DOHH2 (cell line): ENCODE results near the gene EIPR1.

Experiments
- H3F3A ChIP-seq: fragments of 200-600 bp; sonication (generic), shearing (Covaris generic); 2 replicates; pipeline ENCODE4 v1.6.0; 2016; ENCODE audit warnings: antibody characterized with exemption, mild to moderate bottlenecking; ENCODE audit not compliant: control insufficient read depth, insufficient read depth
- H3K27ac ChIP-seq: fragments of 200-600 bp; sonication (generic); 2 replicates; pipeline ENCODE4 v1.5.1; 2014; ENCODE audit warnings: low read depth, mild to moderate bottlenecking, low read length, moderate library complexity
- H3K27me3 ChIP-seq: fragments of 200-600 bp; sonication (generic); 2 replicates; pipeline ENCODE4 v1.6.1; 2014; ENCODE audit warnings: mild to moderate bottlenecking, low read length, mixed read lengths; ENCODE audit not compliant: control insufficient read depth
- H3K36me3 ChIP-seq: fragments of 200-600 bp; sonication (generic); 2 replicates; pipeline ENCODE4 v1.6.1; 2014; ENCODE audit warnings: mild to moderate bottlenecking, low read length, moderate library complexity, mixed read lengths; ENCODE audit not compliant: control insufficient read depth
- H3K4me1 ChIP-seq: fragments of 200-600 bp; sonication (generic); 2 replicates; pipeline ENCODE4 v1.6.1; 2014; ENCODE audit warnings: mild to moderate bottlenecking, low read length, mixed read lengths; ENCODE audit not compliant: control insufficient read depth
- H3K4me2 ChIP-seq: fragments of 200-600 bp; sonication (generic); 2 replicates; pipeline ENCODE4 v1.6.0; 2014; ENCODE audit warnings: mild to moderate bottlenecking, low read length, moderate library complexity
- H3K4me3 ChIP-seq: fragments of 200-600 bp; sonication (generic); 2 replicates; pipeline ENCODE4 v1.5.1; 2014; ENCODE audit warnings: mild to moderate bottlenecking, low read length, mixed read lengths
- H3K79me2 ChIP-seq: fragments of 200-600 bp; sonication (generic); 2 replicates; pipeline ENCODE4 v1.6.1; 2014; ENCODE audit warnings: mild to moderate bottlenecking, low read length, mixed read lengths; ENCODE audit not compliant: control insufficient read depth
- H3K9me2 ChIP-seq: fragments of 200-600 bp; sonication (generic); replicated peaks from 2 replicates; pipeline ENCODE4 v1.6.1; 2014; ENCODE audit warnings: mild to moderate bottlenecking, low read length, mixed read lengths; ENCODE audit not compliant: control insufficient read depth
- H3K9me3 ChIP-seq: fragments of 200-600 bp; sonication (generic); 2 replicates; pipeline ENCODE4 v1.6.1; 2014; ENCODE audit warnings: antibody characterized with exemption, low read length, mixed read lengths; ENCODE audit not compliant: control insufficient read depth, insufficient read depth
- H4K20me1 ChIP-seq: fragments of 200-600 bp; sonication (generic); 2 replicates; pipeline ENCODE4 v1.6.0; 2014; ENCODE audit warnings: low read depth, mild to moderate bottlenecking, antibody characterized with exemption, low read length, moderate library complexity; ENCODE audit not compliant: control insufficient read depth, insufficient read depth
- EZH2phosphoT487 ChIP-seq: fragments of 200-600 bp; sonication (generic); IDR thresholded peaks from 2 replicates; pipeline ENCODE4 v1.6.1; 2017; ENCODE audit warnings: borderline replicate concordance, mild to moderate bottlenecking, antibody characterized with exemption, low read length, moderate library complexity, mixed read lengths
- TF ChIP-seq, protein P1 (sequence below): fragments of 200-600 bp; sonication (generic); IDR thresholded peaks from one replicate; pipeline ENCODE4 v1.5.1; 2014; ENCODE audit warnings: antibody characterized with exemption, mild to moderate bottlenecking, low read depth, low read length; ENCODE audit not compliant: poor library complexity, severe bottlenecking

Gene EIPR1

GRCh38 chr2:3326182-3326537 lies 51.5 kb downstream of the EIPR1 start:
- no peaks in the 10 kb centered on the region for H4K20me1 ChIP-seq
- no peak overlapping the region for H3K4me3 ChIP-seq
- H3K79me2 ChIP-seq: no peaks in the 10 kb centered on the region
- H3F3A ChIP-seq: no peaks in the 10 kb centered on the region
- no peak overlapping the region for H3K27ac ChIP-seq
- H3K9me2 ChIP-seq: no peaks in the 10 kb centered on the region
- no peaks in the 10 kb centered on the region for H3K9me3 ChIP-seq
- peaks cover 10% of the 10 kb centered on the region for H3K36me3 ChIP-seq
- H3K4me2 ChIP-seq: no peak overlapping the region
- TF ChIP-seq, protein P1, sequence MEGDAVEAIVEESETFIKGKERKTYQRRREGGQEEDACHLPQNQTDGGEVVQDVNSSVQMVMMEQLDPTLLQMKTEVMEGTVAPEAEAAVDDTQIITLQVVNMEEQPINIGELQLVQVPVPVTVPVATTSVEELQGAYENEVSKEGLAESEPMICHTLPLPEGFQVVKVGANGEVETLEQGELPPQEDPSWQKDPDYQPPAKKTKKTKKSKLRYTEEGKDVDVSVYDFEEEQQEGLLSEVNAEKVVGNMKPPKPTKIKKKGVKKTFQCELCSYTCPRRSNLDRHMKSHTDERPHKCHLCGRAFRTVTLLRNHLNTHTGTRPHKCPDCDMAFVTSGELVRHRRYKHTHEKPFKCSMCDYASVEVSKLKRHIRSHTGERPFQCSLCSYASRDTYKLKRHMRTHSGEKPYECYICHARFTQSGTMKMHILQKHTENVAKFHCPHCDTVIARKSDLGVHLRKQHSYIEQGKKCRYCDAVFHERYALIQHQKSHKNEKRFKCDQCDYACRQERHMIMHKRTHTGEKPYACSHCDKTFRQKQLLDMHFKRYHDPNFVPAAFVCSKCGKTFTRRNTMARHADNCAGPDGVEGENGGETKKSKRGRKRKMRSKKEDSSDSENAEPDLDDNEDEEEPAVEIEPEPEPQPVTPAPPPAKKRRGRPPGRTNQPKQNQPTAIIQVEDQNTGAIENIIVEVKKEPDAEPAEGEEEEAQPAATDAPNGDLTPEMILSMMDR: no peak
- TF ChIP-seq EZH2phosphoT487: no peak
- no peaks in the 10 kb centered on the region for H3K4me1 ChIP-seq
- H3K27me3 ChIP-seq: no peaks in the 10 kb centered on the region

GRCh38 chr2:3325458-3326181 lies 52.0 kb downstream of the EIPR1 start:
- Histone ChIP-seq H3K4me2 (no peak overlapping the region), H3K27ac (no peak overlapping the region), H3K4me1 (no peaks in the 10 kb centered on the region), H3K27me3 (no peaks in the 10 kb centered on the region), H4K20me1 (no peaks in the 10 kb centered on the region), H3K9me3 (no peaks in the 10 kb centered on the region), H3K9me2 (no peaks in the 10 kb centered on the region), H3F3A (no peaks in the 10 kb centered on the region), H3K4me3 (no peak overlapping the region), H3K79me2 (no peaks in the 10 kb centered on the region), H3K36me3 (peaks cover 6% of the 10 kb centered on the region)
- TF ChIP-seq, protein P1: no peak
- no peak for TF ChIP-seq EZH2phosphoT487

GRCh38 chr2:3324404-3325281 lies 53.0 kb downstream of the EIPR1 start:
- Histone ChIP-seq H3K27me3 (no peaks in the 10 kb centered on the region), H3K27ac (no peak overlapping the region), H3K36me3 (no peaks in the 10 kb centered on the region; the same call in 1 of the 2 replicates), H3K4me3 (no peak overlapping the region), H3K4me1 (no peaks in the 10 kb centered on the region), H3K4me2 (no peak overlapping the region), H3K9me2 (no peaks in the 10 kb centered on the region), H3K79me2 (no peaks in the 10 kb centered on the region), H4K20me1 (no peaks in the 10 kb centered on the region), H3K9me3 (no peaks in the 10 kb centered on the region), H3F3A (no peaks in the 10 kb centered on the region)
- TF ChIP-seq, protein P1: no peak
- no peak for TF ChIP-seq EZH2phosphoT487
